Thyroid gland (tissue), 4 donors: ENCODE data around the gene KIAA1614.

Experiments used
- CTCF ChIP-seq, 6 experiments: fragments of 200-600 bp in 3 of 6; fragments of 450-650 bp in 3 of 6; sonication (generic) in 3 of 6; IDR thresholded peaks; one replicate each; pipeline ENCODE4 v1.5.1; 2016 to 2019; ENCODE audit warnings: antibody characterized with exemption in 6 of 6, mild to moderate bottlenecking in 2 of 6, inconsistent platforms in 1 of 6, moderate library complexity in 1 of 6
- POLR2A ChIP-seq, 2 donors: fragments of 450-650 bp; IDR thresholded peaks; one replicate each; pipeline ENCODE4 v1.6.1; 2017; ENCODE audit warnings: antibody characterized with exemption in 2 of 2, mild to moderate bottlenecking in 2 of 2, moderate library complexity in 1 of 2

DNA sequence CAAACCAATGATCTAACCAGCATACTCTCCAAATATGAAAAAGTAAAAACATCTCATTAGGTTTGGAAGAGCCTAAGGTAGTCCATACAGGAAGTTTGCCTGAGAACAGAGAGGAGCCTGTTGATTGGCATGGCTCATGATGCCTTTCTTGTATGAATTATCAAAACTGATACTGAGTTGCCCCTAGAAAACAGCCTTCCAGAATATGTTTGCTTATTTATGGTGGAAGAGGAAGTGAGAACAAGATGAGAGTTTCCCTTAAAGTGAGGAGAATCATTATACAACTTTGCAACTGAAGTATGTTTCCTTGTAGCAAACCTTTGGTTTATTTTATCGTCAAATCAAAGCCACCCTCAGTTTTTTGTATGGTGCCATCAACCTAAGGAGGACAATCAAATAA lies 23.8 kb upstream of the KIAA1614 start:
- no peak for TF ChIP-seq CTCF (IDR thresholded peaks at IDR 0.05)
- no peak for TF ChIP-seq POLR2A (IDR thresholded peaks at IDR 0.05)
